Activated CD8-positive, alpha-beta T cell treated with anti-CD3 and anti-CD28 coated beads for 36 hours (primary cell): ENCODE results near the gene AP2A2. TPM values are rescaled to one million over a fixed set of nuclear protein-coding genes. Genes with fewer than 3 reads are reported as not detected.

ENCODE experiments used
- ATAC-seq: fragments of 200-7000 bp; cut with Tn5 transposase; one replicate; pipeline ENCODE4 v1.10.0; 2021; ENCODE audit warnings: mild to moderate bottlenecking, moderate library complexity
- CTCF ChIA-PET: fragments of 350-600 bp; sonication (Branson Sonifier 250); formaldehyde crosslinking; loops from one replicate; lab custom pipeline; 2021; ENCODE audit warnings: antibody characterized with exemption; lab: Charles Lee
- POLR2A ChIA-PET: fragments of 350-600 bp; sonication (Branson Sonifier 250); formaldehyde crosslinking; loops from one replicate; lab custom pipeline; 2021; ENCODE audit warnings: antibody characterized with exemption; lab: Charles Lee
- DNase-seq: peaks from one replicate; pipeline ENCODE4 v3.0.0-alpha.2; 2020
- H3K27ac Mint-ChIP-seq: one replicate; pipeline ENCODE4 v1.8.0; 2021; ENCODE audit warnings: mild to moderate bottlenecking, mixed read lengths
- H3K27me3 Mint-ChIP-seq: one replicate; pipeline ENCODE4 v1.8.0; 2021; ENCODE audit warnings: mixed read lengths
- H3K36me3 Mint-ChIP-seq: one replicate; pipeline ENCODE4 v1.8.0; 2021; ENCODE audit warnings: low read depth, mixed read lengths
- H3K4me1 Mint-ChIP-seq: one replicate; pipeline ENCODE4 v1.8.0; 2021; ENCODE audit warnings: low read depth, mixed read lengths
- H3K4me3 Mint-ChIP-seq: one replicate; pipeline ENCODE4 v1.8.0; 2021; ENCODE audit warnings: mild to moderate bottlenecking, moderate library complexity, mixed read lengths
- H3K9me3 Mint-ChIP-seq: one replicate; pipeline ENCODE4 v1.8.0; 2021; ENCODE audit warnings: mixed read lengths
- intact Hi-C: fragments of 100-400 bp; cut with micrococcal nuclease; formaldehyde crosslinking; loops from one replicate; pipeline ENCODE4 v1.10.0; 2022
- total RNA-seq, 2 experiments: library from RNA; stranded (reverse); gene quantifications; one replicate each; pipeline ENCODE4 v1.2.3, GENCODE V29; 2021
- TF ChIP-seq, protein P1 (sequence below): fragments of 200-600 bp; IDR thresholded peaks from one replicate; pipeline ENCODE4 v1.8.0; 2022; ENCODE audit warnings: antibody characterized with exemption, mild to moderate bottlenecking

AP2A2 gene
- total RNA-seq, 2 experiments from 2014 or later, result 34.0 to 34.6 TPM

DNA sequence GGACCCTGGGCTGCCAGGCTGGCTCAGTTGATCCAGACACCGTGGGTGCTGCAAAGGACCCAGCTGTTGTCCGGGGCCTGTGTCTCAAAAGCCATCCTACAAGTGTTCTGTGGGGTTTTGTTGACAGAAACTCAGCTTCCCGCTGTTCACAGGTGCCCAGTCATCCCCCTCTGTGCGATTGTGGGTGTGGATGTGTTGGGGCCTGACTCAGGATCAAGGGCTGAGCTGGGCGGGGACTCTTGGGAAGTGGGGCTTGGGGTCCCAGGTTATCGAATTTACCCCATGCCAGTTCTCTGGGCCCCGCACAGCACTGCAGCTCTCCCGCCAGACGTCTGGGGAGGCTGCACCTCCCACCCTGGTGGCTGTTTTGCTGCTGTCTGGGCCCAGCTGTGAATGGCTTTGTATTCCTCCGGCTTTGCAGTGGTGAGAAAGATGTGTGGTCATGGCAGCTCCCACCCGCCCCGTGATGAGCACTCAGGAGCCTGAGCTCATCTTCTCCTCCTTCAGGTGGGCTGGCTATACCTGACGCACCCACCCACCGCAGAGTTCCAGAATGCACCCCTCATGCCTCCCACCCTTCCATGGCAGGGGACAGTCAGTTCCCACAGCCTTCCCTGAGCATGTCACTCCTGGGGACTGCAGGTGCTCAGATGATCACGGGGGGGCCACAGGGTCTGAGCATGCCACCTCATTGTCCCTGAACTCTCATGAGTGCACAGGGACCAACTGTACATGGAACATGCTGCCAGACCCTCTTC lies 3.6 kb upstream of the AP2A2 start:
- Mint-ChIP-seq H3K27ac (no peak overlapping the region), H3K9me3 (no peaks in the 10 kb centered on the region), H3K4me1 (peaks cover 9% of the 10 kb centered on the region), H3K36me3 (peaks cover 6% of the 10 kb centered on the region), H3K27me3 (no peaks in the 10 kb centered on the region), H3K4me3 (no peak overlapping the region)
- intact Hi-C loops, result loop anchor here (10.0 kb wide), 1 partner anchor 113 kb away; the partner anchor contains the start of gene MUC6
- POLR2A ChIA-PET, result interaction anchor here (1.7 kb wide), 1 partner anchor 11 kb away, joined by 5 read pairs; the partner anchor contains the start of gene CHID1
- CTCF ChIA-PET, result interaction anchor here (1.0 to 1.7 kb wide), 2 partner anchors 10 to 129 kb away, joined by 3 to 5 read pairs; no protein-coding TSS in a partner anchor
- ATAC-seq (no peak), DNase-seq (no peak)
- TF ChIP-seq, protein P1, sequence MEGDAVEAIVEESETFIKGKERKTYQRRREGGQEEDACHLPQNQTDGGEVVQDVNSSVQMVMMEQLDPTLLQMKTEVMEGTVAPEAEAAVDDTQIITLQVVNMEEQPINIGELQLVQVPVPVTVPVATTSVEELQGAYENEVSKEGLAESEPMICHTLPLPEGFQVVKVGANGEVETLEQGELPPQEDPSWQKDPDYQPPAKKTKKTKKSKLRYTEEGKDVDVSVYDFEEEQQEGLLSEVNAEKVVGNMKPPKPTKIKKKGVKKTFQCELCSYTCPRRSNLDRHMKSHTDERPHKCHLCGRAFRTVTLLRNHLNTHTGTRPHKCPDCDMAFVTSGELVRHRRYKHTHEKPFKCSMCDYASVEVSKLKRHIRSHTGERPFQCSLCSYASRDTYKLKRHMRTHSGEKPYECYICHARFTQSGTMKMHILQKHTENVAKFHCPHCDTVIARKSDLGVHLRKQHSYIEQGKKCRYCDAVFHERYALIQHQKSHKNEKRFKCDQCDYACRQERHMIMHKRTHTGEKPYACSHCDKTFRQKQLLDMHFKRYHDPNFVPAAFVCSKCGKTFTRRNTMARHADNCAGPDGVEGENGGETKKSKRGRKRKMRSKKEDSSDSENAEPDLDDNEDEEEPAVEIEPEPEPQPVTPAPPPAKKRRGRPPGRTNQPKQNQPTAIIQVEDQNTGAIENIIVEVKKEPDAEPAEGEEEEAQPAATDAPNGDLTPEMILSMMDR, result no peak

DNA sequence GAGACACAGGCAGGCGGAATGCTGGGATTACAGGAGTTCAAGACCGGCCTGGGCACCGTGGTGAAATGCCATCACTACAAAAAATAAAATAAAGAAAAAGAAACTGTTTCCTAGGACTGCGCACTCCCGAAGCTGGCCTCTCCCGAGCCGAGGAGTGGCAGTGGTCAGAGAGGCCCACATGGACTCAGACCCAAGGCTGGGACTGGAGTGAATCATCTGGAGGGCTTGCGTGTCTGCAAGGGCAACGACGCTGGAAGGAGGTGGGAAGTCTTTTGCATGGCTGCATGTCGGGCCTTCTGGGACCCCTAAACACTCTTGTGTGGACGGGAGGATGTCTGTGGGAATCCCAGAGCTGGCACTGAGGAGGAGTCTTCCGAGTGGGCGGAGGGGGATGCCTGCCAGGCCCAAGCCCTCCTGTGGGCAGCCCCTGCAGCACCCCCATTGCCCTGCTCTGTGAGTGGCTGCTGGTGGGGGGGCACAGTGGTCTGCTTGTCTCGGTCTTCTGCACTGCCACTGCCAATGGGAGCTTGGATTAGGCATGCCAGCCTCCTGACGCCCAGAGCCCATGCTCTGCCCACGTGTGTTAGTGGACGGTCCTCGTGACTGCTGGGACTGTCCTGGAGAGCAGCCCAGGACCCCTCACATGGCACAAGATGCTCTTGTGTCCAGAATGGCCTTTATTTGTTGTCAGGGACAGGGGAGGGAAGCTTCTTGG lies 1.8 kb upstream of the AP2A2 start:
- ATAC-seq, result no peak
- intact Hi-C loops, result loop anchor here (10.0 kb wide), 1 partner anchor 111 kb away; the partner anchor contains the start of gene MUC6
- TF ChIP-seq, protein P1, result no peak
- Mint-ChIP-seq H3K9me3 (no peaks in the 10 kb centered on the region), H3K4me3 (no peak overlapping the region), H3K27me3 (no peaks in the 10 kb centered on the region), H3K4me1 (peaks cover 25% of the 10 kb centered on the region), H3K36me3 (peaks cover 8% of the 10 kb centered on the region), H3K27ac (no peak overlapping the region)
- DNase-seq, result no peak
- POLR2A ChIA-PET, result interaction anchor here (1.5 kb wide), 1 partner anchor 82 kb away, joined by 4 read pairs; no protein-coding TSS in a partner anchor
- CTCF ChIA-PET, result interaction anchor here (0.7 to 1.1 kb wide), 2 partner anchors 12 to 128 kb away, joined by 3 read pairs; no protein-coding TSS in a partner anchor

DNA sequence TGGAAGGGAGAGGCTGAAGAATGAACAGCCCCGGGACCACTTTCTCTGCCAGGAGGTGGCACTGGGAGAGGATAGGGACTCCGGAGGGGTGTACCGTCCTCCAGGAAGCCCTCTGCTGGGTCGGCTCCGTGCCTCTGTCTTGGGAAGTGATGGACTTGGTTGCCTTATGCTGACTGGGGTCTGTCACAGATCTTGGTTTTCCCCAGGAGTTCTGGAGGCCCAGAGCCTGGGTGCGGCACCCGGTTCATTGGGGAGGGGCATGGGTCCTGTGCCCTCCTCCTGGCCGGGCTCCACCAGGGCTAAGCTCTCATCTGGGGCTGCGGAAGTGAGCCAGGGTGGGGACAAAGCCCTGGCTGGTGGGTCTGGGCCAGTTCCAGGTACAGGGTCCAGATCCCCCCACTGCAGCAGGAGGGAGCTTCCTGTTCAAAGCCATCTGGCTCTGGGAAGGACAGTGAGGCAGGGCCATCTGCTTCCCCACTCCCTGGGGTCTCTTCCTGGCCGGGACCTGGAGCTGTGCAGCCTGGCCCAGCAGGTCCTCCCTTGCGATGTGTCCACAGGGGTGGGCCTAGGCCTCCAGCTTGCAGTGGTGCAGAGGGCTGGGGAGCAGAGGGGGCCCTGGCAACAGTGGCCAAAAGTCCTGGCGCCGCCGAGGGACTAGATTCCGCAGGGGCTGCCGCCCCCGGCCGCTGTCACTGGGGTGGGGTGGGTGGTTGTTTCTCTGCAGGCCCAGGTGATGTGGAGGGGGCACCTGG lies 1.1 kb upstream of the AP2A2 start:
- H3K36me3 Mint-ChIP-seq, result peaks cover 8% of the 10 kb centered on the region
- POLR2A ChIA-PET, result interaction anchor here (0.8 to 1.5 kb wide), 3 partner anchors 13 to 83 kb away, joined by 3 to 4 read pairs (median 4); no protein-coding TSS in a partner anchor
- H3K27me3 Mint-ChIP-seq, result no peaks in the 10 kb centered on the region
- H3K4me3 Mint-ChIP-seq, result no peak overlapping the region
- intact Hi-C loops, result loop anchor here (10.0 kb wide), 1 partner anchor 110 kb away; the partner anchor contains the start of gene MUC6
- ATAC-seq (no peak), DNase-seq (no peak)
- CTCF ChIA-PET, result interaction anchor here (0.7 to 1.3 kb wide), 8 partner anchors 8 to 650 kb away, joined by 3 to 5 read pairs (median 3); no protein-coding TSS in a partner anchor
- no peak overlapping the region for H3K27ac Mint-ChIP-seq
- H3K9me3 Mint-ChIP-seq, result no peaks in the 10 kb centered on the region
- H3K4me1 Mint-ChIP-seq, result peaks cover 25% of the 10 kb centered on the region
- TF ChIP-seq, protein P1, result no peak

DNA sequence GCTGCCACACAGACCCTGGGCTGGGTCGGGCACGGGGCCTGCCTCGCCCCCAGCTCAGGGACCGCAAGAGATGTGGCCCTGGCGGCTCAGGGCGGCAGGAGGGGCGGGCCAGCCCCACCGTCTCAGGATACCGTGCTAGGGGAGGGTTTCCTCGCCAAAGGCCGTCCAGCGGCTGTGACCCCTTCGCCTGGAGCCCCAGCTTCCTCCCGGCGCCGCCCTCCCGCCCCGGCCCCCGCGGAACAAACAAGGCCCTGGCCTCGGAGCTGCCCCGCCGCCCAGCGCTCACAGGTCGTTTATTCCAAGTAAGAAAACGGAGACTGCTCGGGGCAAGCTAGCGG lies 543 bp upstream of the AP2A2 start:
- no peak overlapping the region for H3K27ac Mint-ChIP-seq
- no peaks in the 10 kb centered on the region for H3K27me3 Mint-ChIP-seq
- DNase-seq, result no peak
- ChIA-PET POLR2A (interaction anchor here (0.8 to 1.5 kb wide), 4 partner anchors 14 to 95 kb away, joined by 3 to 4 read pairs (median 4); no protein-coding TSS in a partner anchor), CTCF (interaction anchor here (0.8 to 1.3 kb wide), 7 partner anchors 8 to 650 kb away, joined by 3 to 5 read pairs (median 3); no protein-coding TSS in a partner anchor)
- intact Hi-C loops, result loop anchor here (10.0 kb wide), 1 partner anchor 110 kb away; the partner anchor contains the start of gene MUC6
- H3K9me3 Mint-ChIP-seq, result no peaks in the 10 kb centered on the region
- TF ChIP-seq, protein P1, result no peak
- H3K36me3 Mint-ChIP-seq, result peaks cover 8% of the 10 kb centered on the region
- no peak for ATAC-seq
- peaks cover 25% of the 10 kb centered on the region for H3K4me1 Mint-ChIP-seq
- H3K4me3 Mint-ChIP-seq, result no peak overlapping the region
